GM06990 (cell line): Measurements from ENCODE around the gene SLC35F3.

Experiments used
- DNase-seq: peaks from one replicate; pipeline ENCODE4 v3.0.0-alpha.2; 2011; ENCODE audit not compliant: insufficient read length; ENCODE audit errors: extremely low read depth
- H3K27me3 ChIP-seq: replicated peaks from 2 replicates; pipeline ENCODE4 v1.6.0; 2011; ENCODE audit warnings: low read length; ENCODE audit not compliant: control insufficient read depth, insufficient read depth
- H3K36me3 ChIP-seq: 2 replicates; pipeline ENCODE4 v1.5.1; 2011; ENCODE audit warnings: low read length; ENCODE audit not compliant: control insufficient read depth, insufficient read depth
- H3K4me3 ChIP-seq: replicated peaks from 2 replicates; pipeline ENCODE4 v1.5.1; 2011; ENCODE audit warnings: low read depth, mild to moderate bottlenecking, control low read depth, low read length
- CTCF ChIP-seq: IDR thresholded peaks from 2 replicates; pipeline ENCODE4 v1.5.1; 2011; ENCODE audit warnings: low read length, control low read depth, mild to moderate bottlenecking, inconsistent platforms; ENCODE audit not compliant: insufficient read depth, poor library complexity, severe bottlenecking

SLC35F3 gene

GRCh38 chr1:233990486-233990885, 86.0 kb downstream of the SLC35F3 start:
- Histone ChIP-seq H3K36me3 (no peaks in the 10 kb centered on the region), H3K4me3 (no peak overlapping the region), H3K27me3 (no peaks in the 10 kb centered on the region; the same call in none of the 2 replicates)
- TF ChIP-seq CTCF, result no peak
- DNase-seq, result no peak

GRCh38 chr1:233993651-233994050, 89.2 kb downstream of the SLC35F3 start:
- H3K36me3 ChIP-seq, result no peaks in the 10 kb centered on the region
- no peaks in the 10 kb centered on the region; the same call in 1 of the 2 replicates for H3K27me3 ChIP-seq
- DNase-seq, result peak; percentile 13
- no peak overlapping the region for H3K4me3 ChIP-seq
- TF ChIP-seq CTCF, result no peak

- Histone ChIP-seq H3K36me3 (no peaks in the 10 kb centered on the region), H3K4me3 (no peak overlapping the region), H3K27me3 (no peaks in the 10 kb centered on the region; the same call in 1 of the 2 replicates)
- DNase-seq, result no peak
- TF ChIP-seq CTCF, result no peak
These were observed 89.6 kb downstream of the SLC35F3 start for GRCh38 chr1:233994112-233994511.

- H3K4me3 ChIP-seq, result no peak overlapping the region
- H3K36me3 ChIP-seq, result no peaks in the 10 kb centered on the region
- TF ChIP-seq CTCF, result no peak
- no peaks in the 10 kb centered on the region; the same call in 1 of the 2 replicates for H3K27me3 ChIP-seq
- no peak for DNase-seq
These were observed 94.0 kb downstream of the SLC35F3 start for GRCh38 chr1:233998456-233998855.

GRCh38 chr1:233998891-233999290, 94.4 kb downstream of the SLC35F3 start:
- no peaks in the 10 kb centered on the region for H3K36me3 ChIP-seq
- no peak for DNase-seq
- TF ChIP-seq CTCF, result no peak
- H3K27me3 ChIP-seq, result no peaks in the 10 kb centered on the region; the same call in 1 of the 2 replicates
- H3K4me3 ChIP-seq, result no peak overlapping the region

GRCh38 chr1:234000557-234001041, 96.1 kb downstream of the SLC35F3 start:
- no peak for TF ChIP-seq CTCF
- DNase-seq, result no peak

More at GRCh38 chr1:234000557-234001041, 96.1 kb downstream of the SLC35F3 start:
- H3K36me3 ChIP-seq, result no peaks in the 10 kb centered on the region
- H3K4me3 ChIP-seq, result no peak overlapping the region
- H3K27me3 ChIP-seq, result no peaks in the 10 kb centered on the region; the same call in 1 of the 2 replicates
